ENCODE results near the gene CATSPER4.

Gene CATSPER4

GRCh38 chr1:26234644-26235370, 44.4 kb downstream of the CATSPER4 start:
- DNase-seq (ENCODE audit: low read depth in 2 of 3, low spot score in 2 of 3) = no peak

- DNase-seq (ENCODE audit: low read depth in 2 of 3, low spot score in 2 of 3) = no peak
These were observed 47.0 kb downstream of the CATSPER4 start for GRCh38 chr1:26237230-26237966.

- DNase-seq (ENCODE audit: low read depth in 2 of 3, low spot score in 2 of 3) = no peak
These were observed 49.5 kb downstream of the CATSPER4 start for GRCh38 chr1:26239936-26240335.

Measured in activated CD8-positive, alpha-beta memory T cell treated with anti-CD3 and anti-CD28 coated beads for 48 hours (primary cell).